AG09319 (cell line): ENCODE measurements around the gene PTCD2.
"Not testable (repeated sequence)": the region's sequence is repeated elsewhere in the genome, so short reads cannot be mapped to it uniquely, and the experiment has no call there.

ENCODE experiments used
- DNase-seq: peaks from one replicate; pipeline ENCODE4 v3.0.0-alpha.2; 2010; ENCODE audit warnings: low read depth; ENCODE audit errors: extremely low read depth
- TF ChIP-seq, protein P1 (sequence below): IDR thresholded peaks from 2 replicates; pipeline ENCODE4 v1.5.1; 2011; ENCODE audit warnings: low read depth, mild to moderate bottlenecking, inconsistent platforms, low read length, moderate library complexity

PTCD2 gene

DNA sequence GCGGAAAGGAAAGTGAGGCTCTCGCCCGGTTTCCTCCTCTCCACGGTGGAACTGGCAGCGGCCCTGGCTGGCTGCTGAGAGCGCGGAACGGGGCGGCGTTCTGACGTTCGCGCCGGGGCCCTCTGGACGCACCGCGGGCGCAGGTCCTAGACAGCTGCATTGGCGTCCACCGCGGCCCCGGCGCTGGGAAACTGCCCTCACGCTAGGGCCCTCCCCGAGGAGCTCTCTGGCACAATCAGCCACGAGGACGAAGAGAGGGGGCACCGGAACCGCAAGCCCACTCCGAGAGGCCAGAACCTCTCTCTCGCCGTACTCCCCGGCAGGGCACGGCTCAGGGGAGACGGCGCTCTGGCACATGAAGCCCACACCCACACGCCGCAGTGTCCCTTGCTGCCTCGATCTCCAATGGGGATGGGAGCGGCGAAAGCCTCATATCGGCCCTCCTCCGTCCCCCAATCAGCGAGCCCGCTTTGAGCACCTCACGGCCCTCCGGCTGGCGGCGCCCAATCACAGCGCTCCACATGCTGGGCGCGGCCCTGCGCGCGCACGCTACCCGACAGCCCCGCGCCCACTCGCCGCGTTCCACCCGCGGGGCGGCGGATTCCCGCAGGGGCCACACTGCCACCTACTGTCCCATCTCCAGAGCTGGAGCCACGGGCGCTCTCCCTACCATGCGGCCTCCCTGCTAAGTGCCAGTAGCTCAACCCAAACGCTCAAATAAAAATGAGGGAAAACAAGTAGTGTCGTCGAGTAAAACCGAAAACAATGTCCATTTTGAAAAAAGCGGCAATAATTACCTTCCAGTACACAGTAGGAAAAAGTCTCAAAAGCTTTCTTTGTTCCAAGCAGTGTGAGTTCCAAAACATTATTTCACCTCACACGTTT is 12.0 kb upstream of the PTCD2 start:
- TF ChIP-seq, protein P1, sequence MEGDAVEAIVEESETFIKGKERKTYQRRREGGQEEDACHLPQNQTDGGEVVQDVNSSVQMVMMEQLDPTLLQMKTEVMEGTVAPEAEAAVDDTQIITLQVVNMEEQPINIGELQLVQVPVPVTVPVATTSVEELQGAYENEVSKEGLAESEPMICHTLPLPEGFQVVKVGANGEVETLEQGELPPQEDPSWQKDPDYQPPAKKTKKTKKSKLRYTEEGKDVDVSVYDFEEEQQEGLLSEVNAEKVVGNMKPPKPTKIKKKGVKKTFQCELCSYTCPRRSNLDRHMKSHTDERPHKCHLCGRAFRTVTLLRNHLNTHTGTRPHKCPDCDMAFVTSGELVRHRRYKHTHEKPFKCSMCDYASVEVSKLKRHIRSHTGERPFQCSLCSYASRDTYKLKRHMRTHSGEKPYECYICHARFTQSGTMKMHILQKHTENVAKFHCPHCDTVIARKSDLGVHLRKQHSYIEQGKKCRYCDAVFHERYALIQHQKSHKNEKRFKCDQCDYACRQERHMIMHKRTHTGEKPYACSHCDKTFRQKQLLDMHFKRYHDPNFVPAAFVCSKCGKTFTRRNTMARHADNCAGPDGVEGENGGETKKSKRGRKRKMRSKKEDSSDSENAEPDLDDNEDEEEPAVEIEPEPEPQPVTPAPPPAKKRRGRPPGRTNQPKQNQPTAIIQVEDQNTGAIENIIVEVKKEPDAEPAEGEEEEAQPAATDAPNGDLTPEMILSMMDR = peak; percentile 81
- DNase-seq = peak; percentile 95

DNA sequence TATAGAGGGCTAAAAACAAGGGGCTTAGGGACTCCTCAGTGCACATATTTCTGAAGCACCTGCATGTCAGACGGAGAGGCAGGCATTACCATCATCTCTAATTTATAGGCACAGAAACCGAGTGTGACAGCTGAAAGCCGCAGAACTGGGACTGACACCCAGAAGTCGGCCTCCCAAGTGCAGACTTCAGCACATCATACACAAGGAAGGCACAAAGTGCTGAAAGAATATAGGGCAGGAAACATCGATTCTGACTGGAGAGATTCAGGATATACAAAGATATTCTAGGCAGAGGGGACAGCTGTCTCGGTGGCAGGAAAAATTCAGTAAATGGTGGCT is 11.4 kb upstream of the PTCD2 start:
- DNase-seq = no peak
- TF ChIP-seq, protein P1 = no peak

DNA sequence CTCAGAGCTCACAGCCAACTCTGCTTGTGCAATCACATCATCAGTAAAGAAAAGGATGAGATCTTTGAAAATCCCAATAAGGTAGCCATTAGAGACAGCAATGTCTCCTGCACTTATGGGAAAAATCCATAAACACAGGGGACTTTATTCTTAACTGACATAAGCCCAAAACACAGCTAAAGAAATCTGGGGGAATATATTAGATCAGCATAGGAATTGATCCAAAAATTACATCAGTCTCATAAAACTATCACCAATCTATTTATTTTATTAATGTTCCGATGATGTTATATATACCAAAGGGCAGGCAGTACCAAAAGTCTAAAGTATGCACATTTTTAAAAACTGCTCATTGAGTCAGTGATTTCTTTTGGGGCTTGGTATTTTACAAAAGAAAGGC is 7.0 kb upstream of the PTCD2 start:
- TF ChIP-seq, protein P1 = no peak
- no peak for DNase-seq

- TF ChIP-seq, protein P1 = peak; percentile 3; the same call in 1 of the 2 replicates
- DNase-seq = no peak
Measured at GRCh38 chr5:72314571-72315172, 5.5 kb upstream of the PTCD2 start.

GRCh38 chr5:72319435-72319975 is 668 bp upstream of the PTCD2 start:
- DNase-seq = not testable (repeated sequence)

DNA sequence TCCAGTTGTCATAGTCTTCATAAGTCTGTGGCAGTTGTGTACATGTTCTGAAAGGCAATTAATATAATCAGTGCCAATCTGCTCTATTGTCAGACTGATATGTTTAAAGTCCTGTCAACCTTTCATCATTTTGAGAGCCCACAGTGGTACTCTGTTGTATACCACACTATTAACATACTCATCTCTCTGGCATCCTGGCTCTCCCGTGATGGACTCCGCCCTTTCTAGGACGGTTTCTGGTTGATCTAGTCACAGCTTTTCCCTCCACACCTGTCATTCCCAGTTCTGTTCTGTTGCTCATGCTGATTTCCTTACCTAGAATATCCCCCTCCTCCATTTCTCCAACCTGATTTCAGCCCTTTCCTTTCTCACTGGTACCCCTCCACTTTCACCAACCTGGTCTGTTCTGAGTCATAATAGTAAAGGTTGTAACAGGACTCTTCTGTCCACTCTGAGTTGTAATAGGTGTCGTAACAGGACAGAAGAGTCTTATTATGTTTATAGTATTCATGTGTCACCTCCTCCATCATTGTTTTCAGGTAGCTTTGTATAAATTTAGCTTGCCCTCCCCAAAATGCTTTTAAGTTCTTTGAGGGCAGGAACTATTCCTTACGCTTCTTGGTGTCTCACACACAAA is 4.1 kb downstream of the PTCD2 start:
- TF ChIP-seq, protein P1 = no peak
- no peak for DNase-seq

- peak; percentile 23 for DNase-seq
Measured at GRCh38 chr5:72325566-72326305, 5.6 kb downstream of the PTCD2 start.

More at GRCh38 chr5:72325566-72326305, 5.6 kb downstream of the PTCD2 start:
- TF ChIP-seq, protein P1 = no peak
